Right ventricle myocardium inferior (tissue), 1 donor: ENCODE data around the gene SEMA6B. TPM values are rescaled to one million over a fixed set of nuclear protein-coding genes. Genes with fewer than 3 reads are reported as not detected.

Source experiments
- ATAC-seq: fragments of 200-7000 bp; cut with Tn5 transposase; one replicate; pipeline ENCODE4 v1.9.1; 2020; ENCODE audit warnings: mild to moderate bottlenecking, moderate library complexity
- DNase-seq: peaks from one replicate; pipeline ENCODE4 v3.0.0; 2021; ENCODE audit errors: missing footprints
- intact Hi-C: fragments of 100-400 bp; cut with DNase I; formaldehyde crosslinking; loops from one replicate; pipeline ENCODE4 v1.11.0; 2022
- total RNA-seq: library from RNA; stranded (reverse); fragmentation: NEBNext Ultra II Directional; extraction: Animal tissue kit (Norgen Biotek cat#: 25700); gene quantifications from one replicate; pipeline ENCODE4 v1.2.1, GENCODE V29; 2021
- donor health status: DM: no; HTN: yes; CAD: no; lungs with severe emphysema.

The SEMA6B gene
- total RNA-seq, 1 donor from 2014 or later, result 16.7 TPM

DNA sequence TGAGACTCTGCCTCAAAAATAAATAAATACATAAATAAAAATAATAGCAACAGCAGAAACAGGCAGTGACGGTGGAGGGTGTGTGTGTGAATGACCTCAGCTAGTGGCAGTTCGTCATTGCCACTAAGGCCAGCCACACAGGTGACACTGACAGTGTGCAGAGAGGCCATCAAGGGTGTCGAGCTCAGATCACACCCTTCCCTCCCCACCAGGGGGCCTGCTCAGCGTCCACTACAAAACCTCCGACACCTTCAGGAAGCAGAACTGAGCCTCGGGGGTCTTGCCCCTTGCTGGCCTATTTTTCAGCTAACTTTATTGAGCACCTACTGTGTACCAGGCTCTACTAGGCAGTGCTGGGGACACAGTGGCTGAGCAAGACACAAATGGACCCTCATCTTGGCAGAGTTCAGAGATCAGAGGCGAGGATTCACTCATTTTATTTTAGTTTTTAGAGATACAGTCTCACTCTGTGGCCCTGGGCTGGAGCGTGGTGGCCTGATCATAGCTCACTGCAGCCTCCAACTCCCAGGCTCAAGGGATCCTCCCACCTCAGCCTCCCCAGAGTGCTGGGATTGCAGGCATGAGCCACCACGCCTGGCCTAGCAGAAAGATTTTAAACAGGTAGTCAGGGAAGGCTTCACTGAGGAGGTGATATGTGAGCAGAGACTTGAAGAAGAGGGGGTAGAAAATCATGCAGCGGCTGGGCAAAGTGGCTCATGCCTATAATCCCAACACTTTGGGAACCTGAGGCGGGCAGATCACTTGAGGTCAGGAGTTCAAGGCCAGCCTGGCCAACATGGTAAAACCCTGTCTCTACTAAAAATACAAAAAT lies 30.3 kb upstream of the SEMA6B start:
- intact Hi-C loops, result no loop called here
- ATAC-seq, result peak; percentile 85

DNA sequence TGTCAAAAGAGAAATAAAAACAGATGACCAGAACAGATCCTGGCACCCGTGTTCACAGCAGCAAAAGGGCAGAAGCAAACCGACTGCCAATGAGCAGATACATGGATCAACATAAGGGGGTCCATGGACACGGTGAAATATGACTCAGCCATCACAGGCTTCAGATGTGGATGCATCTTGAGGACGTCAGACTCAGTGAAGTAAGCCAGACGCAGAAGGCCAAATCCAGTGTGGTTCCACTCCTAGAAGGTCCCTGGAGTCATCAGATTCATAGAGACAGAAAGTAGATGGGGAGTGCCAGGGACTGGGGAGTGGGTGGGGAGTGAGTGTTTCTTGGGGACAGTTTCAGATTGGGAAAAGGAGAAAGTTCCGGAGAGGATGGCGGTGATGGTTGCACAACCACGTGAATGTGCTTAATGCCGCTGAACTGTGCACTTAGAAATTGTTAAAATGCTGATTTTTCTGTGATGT lies 28.8 kb upstream of the SEMA6B start:
- DNase-seq, result no peak
- intact Hi-C loops, result no loop called here
- no peak for ATAC-seq

More for the DNA sequence above, 30.3 kb upstream of the SEMA6B start:
- DNase-seq, result no peak

DNA sequence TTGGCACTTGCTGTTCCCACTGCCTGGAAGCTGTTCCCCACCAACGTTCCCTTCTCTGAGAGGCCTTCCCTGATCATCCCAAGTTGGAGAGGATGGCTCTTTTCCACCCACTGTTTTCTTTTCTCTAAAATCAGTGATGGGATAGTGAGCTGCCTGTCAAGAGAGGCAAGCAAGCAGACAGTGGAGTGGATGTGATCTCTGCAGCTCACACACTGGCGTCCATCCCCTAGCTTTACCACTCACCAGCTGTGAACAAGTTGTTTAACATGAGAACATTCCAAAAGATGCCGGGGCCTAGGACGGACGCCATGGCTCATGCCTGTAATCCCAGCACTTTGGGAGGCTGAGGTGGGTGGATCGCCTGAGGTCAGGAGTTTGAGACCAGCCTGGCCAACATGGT lies 28.0 kb upstream of the SEMA6B start:
- DNase-seq (no peak), ATAC-seq (no peak)
- intact Hi-C loops, result no loop called here

DNA sequence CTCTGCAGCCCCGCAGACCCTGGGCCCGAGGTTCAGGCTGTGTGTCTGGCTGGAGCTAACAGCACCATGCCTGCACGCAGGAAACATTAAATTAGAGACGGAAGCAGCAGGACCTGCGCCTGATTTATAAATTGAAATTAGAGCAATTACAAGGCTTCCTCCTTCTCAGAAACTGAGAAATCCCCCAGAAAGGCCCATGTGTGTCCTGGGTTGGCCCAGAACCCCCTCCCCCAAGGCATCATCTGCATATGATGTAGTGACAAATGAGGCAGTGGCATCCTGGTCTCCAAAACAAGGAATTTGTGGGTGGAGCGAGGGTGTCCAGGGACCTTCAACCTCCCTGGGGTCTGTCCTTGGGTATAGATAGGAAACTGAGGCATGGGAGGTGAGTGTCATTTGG lies 27.2 kb upstream of the SEMA6B start:
- DNase-seq (no peak), ATAC-seq (no peak)
- intact Hi-C loops, result no loop called here

DNA sequence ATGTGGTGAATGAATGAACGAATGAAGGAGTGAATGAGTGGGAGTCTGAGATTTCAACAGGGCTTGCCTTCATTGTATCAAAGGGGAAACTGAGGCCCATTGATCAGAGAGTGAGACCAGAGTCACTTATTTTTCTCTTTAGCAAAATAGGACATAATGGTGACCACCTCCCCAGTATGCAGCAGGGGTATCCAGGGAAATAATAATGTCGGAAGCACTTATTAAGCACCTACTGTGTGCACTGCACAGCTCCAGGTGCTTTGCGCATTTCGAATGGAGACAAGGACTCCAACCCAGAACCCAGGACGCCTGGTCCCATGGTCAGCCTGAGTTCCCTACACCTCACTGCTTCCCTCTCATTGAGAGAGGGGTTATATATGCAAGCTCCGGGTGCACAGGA lies 26.8 kb upstream of the SEMA6B start:
- intact Hi-C loops, result no loop called here
- ATAC-seq (no peak), DNase-seq (no peak)

DNA sequence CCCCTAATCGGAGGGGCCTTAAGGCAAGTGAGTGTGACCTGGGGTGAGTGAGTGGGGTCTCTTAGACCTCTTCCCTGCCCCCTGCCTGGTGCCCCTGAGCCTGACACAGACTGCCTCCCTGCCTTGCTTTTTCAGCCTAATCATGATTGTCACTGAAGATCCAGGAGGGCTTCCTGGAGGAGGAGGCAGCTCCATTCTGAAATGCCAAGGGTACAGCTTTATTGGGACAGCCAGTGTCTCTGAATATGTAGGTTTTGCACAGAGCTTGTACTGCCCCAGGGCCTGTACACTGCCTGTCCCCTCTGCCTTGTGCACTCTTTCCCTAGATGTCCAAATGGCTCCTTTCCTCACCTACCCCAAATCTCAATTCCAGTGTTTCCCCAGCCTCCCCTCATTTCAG lies 26.1 kb upstream of the SEMA6B start:
- no peak for ATAC-seq
- intact Hi-C loops, result no loop called here
- no peak for DNase-seq

DNA sequence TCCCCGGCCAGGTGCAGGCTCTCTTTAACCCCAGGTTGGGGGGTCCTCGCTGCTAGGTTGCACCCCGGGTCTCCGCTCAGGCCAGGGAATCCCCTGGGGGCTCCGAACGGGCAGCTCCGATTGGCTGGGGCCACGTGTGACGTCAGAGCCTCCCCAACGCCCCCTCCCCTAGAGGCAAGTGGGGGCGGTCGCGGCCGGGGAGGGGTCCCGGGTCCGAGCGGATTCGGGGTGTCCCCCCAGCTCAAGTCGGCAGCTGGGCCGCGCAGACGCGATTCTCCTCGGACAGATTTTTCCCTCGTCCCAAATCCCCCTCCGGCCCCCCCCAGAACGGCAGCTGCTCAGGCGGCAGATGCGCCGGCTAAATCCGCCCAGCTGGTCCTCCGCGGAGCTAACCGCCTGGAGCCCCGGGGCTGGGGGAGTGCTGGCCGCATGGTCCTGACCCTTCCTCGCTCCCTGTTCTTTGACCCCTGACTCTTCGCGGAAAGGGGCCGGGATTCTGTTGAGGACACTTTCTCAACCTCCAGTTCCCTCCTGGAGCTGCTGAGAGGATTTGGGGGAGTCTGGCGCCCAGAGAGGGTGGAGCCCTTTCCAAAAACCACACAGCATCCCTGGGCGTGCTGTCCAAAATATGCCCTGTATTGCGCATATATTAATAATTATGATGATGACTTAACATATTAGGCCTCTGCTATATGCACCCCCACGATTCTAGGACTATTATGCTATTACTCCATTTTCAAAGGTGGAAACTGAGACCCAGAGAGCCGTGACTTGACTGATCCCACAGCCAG lies 25.4 kb upstream of the SEMA6B start:
- intact Hi-C loops, result no loop called here
- ATAC-seq, result no peak

DNA sequence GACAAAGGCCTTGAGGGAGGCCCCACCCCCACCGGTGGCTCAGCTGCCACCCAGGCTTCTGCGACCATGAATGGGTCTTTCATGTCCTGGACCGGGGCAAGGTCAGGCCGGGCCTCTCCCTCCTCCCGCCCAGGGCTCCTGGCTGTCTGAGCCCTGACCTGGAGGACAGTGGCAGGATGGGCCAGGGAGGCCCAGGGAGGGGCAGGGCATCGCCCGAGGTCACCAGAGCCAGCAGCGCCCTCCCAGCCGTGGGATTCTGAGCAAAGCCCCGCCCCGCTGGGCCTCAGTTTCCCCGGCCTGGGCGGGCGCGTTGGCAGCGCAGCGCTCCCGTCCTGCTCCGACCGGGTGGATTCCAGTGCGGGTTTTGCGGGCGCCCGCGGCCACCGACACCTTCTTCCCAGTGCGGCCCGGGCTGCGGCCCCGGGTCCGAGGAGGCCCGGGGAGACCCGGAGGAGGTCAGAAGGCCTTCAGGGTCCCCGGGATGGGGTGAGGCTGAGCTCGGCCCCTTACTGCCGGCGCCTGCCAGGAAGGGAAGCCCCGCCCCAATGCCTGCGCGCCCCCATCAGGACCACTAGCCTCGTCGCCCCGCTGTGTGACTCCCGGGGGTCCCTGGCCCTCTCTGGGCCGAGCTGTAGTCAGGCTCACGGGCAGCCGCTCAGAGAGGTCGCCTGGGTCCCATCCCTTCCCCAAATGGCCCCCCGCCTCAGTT lies 24.6 kb upstream of the SEMA6B start:
- DNase-seq, result no peak
- no peak for ATAC-seq
- intact Hi-C loops, result no loop called here

More for the DNA sequence above, 25.4 kb upstream of the SEMA6B start:
- no peak for DNase-seq

DNA sequence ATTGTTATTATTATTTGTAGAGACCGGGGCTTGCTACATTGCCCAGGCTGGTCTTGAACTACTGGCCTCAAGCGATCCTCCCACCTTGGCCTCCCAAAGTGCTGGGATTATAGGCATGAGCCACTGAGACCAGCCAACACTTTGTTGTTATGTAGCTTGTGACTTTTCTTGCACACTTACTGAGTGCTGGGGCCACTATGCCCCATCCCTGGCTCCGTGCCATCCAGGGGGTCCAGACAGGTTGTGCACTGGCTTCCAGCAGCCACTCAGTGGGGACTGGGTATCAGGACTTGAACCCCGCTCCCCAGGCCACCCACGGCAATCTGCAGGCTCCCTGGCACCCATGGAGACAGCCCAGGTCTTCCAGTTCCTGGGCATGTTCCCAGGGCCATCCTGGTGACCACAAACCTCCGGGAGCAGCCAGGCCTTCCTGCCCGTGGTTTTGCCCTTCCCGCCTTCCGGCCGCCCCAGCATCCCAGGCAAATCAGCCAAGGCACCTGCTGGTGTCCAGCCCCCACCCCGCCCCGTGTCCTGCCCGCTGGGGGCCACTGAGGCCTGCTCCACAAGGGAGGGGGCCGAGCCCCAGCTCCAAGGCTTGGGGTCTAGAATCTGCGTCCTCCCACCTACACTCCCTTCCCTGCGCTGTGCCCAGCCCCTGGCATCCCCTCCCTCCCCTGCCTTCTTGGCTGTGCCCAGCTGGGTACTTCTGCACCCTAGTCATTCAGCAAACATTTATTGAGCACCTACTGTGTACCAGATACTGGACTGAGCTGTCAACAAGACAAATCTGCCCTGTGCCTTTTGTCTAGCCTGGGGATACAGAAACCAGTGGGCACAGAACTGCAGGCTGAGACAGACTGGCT lies 23.7 kb upstream of the SEMA6B start:
- intact Hi-C loops, result no loop called here
- DNase-seq (no peak), ATAC-seq (no peak)

DNA sequence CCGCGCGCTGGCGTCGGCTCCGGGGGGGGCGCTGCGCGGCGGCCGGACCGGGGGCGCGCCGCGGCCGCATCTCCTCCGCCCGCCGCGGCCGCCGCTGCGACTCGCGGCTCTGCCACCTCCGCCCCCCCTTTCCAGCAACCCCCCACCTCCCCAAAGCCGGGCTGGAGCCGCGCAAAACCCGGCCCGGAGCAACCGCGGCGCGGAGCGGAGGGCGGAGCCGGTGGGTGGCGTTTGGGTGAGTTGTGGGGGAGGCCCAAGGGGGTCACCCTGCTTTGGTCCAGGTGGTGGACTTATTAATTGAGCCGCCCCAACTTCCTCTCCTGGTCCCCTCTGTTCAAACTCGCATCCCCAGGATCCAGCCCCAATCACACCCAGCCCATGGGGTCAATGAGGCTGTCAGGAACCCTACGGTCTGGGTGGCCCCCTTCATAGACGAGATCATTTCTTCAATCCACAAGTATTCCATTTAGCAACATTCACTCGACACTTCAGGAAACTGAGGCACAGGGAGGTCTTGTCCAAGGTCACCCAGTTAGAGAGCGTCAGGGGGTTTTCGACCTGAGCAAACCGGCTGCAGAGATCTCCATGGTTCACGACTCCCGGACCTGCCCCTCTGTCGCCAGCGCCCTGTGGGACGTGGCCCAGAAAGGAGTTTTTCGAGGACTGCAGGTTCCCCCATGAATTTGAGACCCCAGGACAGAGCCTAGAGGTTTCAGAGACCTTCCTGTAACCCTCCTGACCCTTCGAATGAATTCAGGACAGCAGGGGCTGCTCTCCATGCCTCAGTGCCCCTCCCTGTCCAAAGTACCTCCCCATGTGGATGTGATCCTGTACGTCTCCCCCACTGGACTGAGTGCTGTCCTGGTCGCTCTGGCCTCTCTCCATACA lies 22.4 kb upstream of the SEMA6B start:
- no peak for ATAC-seq
- no peak for DNase-seq
- intact Hi-C loops, result no loop called here

DNA sequence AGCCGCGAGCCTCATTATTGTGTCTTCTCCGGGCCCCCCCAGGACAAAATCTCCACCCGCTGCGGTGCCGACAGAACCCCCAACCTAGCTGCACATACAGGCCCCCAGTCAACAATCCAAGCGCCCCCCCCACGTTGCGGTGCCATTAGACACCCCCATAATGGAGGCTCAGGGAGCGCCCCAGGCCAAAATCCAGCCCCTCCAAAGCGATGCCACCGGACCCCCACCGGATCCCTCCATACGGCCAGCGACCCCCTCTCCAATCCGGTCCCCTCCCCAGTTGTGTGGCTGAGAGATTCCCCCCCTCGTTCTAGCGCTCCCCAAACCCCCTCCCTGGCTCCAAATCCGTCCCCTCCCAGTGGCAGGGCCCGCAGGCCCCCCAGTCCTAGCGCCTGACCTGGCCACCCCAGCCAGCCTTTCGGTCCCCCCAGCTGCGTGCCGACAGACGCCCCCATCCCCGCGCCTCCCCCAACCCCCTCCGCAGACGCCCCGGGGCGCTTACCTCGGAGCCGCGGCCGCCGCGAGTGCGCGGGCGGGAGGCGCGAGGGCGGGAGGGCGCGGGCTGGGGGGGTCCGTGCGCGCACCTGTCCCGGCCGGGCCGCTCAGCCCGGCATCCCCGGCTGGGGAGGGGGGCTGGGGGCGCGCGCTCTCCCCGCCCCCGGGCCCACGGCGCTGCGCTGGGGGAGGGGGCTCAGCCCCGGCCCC lies 21.6 kb upstream of the SEMA6B start:
- intact Hi-C loops, result no loop called here
- no peak for ATAC-seq
- no peak for DNase-seq

DNA sequence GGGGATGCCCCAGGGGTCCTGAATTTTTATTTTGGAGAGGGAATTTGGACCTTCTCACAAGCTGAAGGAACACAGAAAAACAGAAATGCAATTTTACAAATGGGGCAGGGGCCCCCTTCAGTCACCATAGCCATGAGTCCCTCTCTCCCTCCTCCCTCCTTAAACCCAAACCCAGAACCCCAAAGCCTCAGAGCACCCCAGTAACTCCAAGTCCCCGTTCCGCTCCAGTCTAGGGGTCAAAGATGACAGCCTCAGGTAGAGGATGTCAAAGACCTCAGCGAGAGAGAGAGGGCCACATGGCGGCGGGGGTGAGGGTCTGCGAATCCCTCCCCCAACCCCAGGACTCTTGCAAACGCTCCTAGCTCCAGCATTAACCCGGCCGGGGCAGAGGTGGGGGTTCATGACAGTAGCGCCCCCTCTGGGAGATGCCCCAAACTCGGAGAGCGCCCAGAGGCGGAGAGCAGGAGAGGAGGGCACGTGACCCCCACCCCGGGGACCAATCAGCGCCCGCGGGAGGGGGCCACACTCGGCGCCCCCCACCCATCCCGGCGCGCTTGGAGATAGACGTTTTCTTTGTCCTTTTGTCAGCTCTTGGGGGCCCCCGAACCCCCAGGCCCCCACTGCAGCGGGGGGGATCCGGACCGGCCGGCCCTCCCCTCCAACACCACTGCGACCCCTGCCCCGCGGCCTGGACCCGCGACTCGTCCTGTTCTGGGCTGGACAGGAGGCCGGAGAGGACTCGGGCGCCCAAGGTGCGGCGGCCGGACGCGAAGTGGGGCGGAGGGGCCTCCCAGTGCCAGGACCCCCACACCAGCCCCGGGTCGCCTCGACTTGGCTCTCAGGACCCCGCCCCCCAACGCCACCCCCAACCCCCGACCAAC lies 20.8 kb upstream of the SEMA6B start:
- intact Hi-C loops, result no loop called here

DNA sequence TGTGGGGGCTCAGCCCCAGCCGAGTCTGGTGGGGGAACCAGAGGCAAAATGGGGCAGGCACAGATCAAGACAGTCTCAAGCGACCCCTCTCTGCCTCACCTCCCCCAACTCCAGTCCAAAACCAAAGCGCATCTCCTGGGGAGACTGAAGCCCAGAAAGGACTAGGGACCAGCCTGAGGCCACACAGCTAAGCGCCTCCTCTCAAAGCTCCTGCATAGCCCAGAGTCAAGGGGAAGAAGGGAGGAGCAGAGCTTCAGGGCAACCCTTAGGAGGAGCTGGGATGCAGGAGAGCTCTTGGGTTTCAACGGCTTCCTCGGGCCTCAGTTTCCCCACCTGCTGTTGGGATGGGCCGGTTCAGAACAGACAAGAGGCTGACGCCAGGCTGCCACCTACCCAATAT lies 19.9 kb upstream of the SEMA6B start:
- intact Hi-C loops, result no loop called here
- DNase-seq (no peak), ATAC-seq (no peak)

More for the DNA sequence above, 20.8 kb upstream of the SEMA6B start:
- DNase-seq (no peak), ATAC-seq (no peak)

DNA sequence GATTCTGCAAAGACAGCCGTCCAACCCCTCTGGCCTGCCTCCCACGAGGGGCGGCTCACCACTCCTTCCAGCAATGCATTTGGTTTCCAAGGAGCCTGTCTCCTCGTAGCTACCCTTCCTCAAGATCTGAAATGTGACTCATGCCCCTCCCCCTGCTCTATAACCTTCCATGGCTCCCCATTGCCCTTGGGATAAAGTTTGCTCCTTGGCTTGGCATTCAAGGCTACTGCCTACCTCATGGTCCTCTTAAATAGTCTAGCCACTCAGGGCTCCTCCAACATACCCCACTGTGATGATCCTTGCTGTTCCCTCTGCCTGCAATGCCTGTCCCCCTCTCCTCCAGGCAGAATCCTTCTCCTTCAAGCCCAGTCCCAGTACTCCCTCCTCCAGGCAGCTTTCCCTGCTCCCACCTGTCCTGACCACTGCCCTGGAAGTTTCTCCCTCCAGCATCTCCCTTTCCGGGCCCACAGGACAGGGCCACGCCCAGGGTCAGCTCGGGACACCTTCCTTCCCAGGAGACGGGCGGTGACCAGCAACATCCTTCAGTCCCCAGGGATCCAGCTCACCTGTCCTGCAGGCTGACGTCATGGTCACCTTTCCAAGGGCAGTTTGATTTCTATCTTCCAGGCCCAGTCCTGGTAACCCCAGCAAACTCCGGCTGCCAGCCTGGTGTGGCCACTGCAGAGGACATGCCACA lies 19.2 kb upstream of the SEMA6B start:
- intact Hi-C loops, result no loop called here
- DNase-seq, result no peak
- ATAC-seq, result no peak

DNA sequence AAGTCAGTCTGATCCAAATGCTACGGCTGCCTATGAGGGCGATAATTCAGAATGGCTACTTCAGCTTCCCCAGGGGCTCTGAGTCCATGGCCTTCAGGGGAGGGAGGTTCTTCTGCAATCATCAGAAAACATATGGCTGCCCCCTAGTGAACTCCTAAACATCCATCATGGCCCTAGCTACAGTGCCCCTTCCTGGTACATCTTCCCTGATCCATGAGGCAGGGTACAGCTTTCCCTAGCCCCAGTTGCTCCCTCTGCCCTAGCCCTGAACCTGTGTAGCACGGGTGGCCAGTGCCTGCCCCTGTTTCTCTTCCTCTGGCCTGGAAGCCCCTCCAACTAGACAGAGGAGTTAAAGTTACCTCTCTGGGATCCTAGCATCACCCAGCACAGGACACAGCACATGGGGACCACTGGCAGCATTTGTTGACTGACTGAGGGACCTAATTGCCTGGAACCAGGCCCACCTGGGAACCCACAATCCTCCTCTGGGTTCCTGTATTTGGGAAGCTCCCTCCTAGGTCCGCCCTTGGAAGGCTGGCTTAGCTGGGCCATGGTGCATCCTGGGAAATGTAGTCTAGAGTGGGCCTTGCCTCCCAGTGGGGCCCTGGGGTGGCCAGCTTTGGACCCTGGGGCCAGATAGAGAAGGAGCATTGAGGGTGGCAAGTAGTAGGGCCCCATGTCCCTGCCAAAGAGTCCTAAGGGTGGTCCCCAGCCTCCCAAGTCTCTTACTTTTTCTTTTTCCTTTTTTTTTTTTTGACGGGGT lies 17.7 kb upstream of the SEMA6B start:
- intact Hi-C loops, result no loop called here
- ATAC-seq (no peak), DNase-seq (no peak)
